Endothelial cell of umbilical vein (primary cell): Measurements from ENCODE around the gene CCNT1. TPM values are rescaled to one million over a fixed set of nuclear protein-coding genes. Genes with fewer than 3 reads are reported as not detected.

ENCODE experiments used
- Bru-seq: library from RNA; stranded (reverse); fragments of 400-500 nt; gene quantifications from one replicate; lab custom pipeline; 2021; lab: Mats Ljungman, UMichigan
- BruChase-seq, 2 experiments: library from RNA; stranded (reverse); fragments of 400-500 nt; gene quantifications; one replicate each; lab custom pipeline; 2021; lab: Mats Ljungman, UMichigan
- BruUV-seq: library from RNA; stranded (reverse); fragments of 400-500 nt; replicated peaks from 2 replicates; lab custom pipeline; 2021; lab: Mats Ljungman, UMichigan
- CTCF ChIA-PET: fragments of 300-600, 350-600 bp; sonication (Branson Sonifier 250); formaldehyde crosslinking; loops from one replicate; lab custom pipeline; 2021; ENCODE audit warnings: antibody characterized with exemption, inconsistent platforms; lab: Charles Lee
- POLR2A ChIA-PET: fragments of 300-600, 350-600 bp; sonication (Branson Sonifier 250); formaldehyde crosslinking; loops from one replicate; lab custom pipeline; 2021; ENCODE audit warnings: antibody characterized with exemption, inconsistent platforms; lab: Charles Lee
- DNase-seq: peaks from one replicate; pipeline ENCODE4 v3.0.0-alpha.2; 2011; ENCODE audit warnings: low read depth, low spot score
- FAIRE-seq: peaks from 2 replicates; lab custom pipeline; 2011; peaks lifted over from hg19 to GRCh38; lab: Jason Lieb, UNC
- H2AFZ ChIP-seq: 2 replicates; pipeline ENCODE4 v1.6.0; 2012; ENCODE audit warnings: low read depth, low read length, control low read depth, inconsistent platforms
- H3K27ac ChIP-seq: 2 replicates; pipeline ENCODE4 v1.5.1; 2011; ENCODE audit warnings: low read depth, mild to moderate bottlenecking, control low read depth, low read length, moderate library complexity; ENCODE audit not compliant: insufficient read depth
- H3K27me3 ChIP-seq, 2 experiments: 2 replicates each; pipeline versions ENCODE4 v1.6.0 to v1.6.1; 2011; ENCODE audit warnings: low read length in 2 of 2, mixed read lengths in 1 of 2; ENCODE audit not compliant: control insufficient read depth in 2 of 2, insufficient read depth in 2 of 2
- H3K36me3 ChIP-seq, 2 experiments: 2 replicates in 1 of 2; 3 replicates in 1 of 2; pipeline ENCODE4 v1.5.1; 2011; ENCODE audit warnings: low read length in 2 of 2, mild to moderate bottlenecking in 1 of 2, moderate library complexity in 1 of 2; ENCODE audit not compliant: control insufficient read depth in 2 of 2, insufficient read depth in 2 of 2; ENCODE audit errors: extremely low read depth in 1 of 2
- H3K4me1 ChIP-seq: 3 replicates; pipeline ENCODE4 v1.5.1; 2011; ENCODE audit warnings: mild to moderate bottlenecking, low read length; ENCODE audit not compliant: control insufficient read depth, insufficient read depth; ENCODE audit errors: extremely low read depth
- H3K4me2 ChIP-seq: 2 replicates; pipeline ENCODE4 v1.6.1; 2011; ENCODE audit warnings: low read length, control low read depth, mixed read lengths; ENCODE audit not compliant: insufficient read depth
- H3K4me3 ChIP-seq, 3 experiments: fragments of 200-600 bp in 1 of 3; sonication (generic), shearing (Covaris generic) in 1 of 3; replicated peaks in 1 of 3; 2 replicates each; pipeline ENCODE4 v1.5.1; 2011 to 2016; ENCODE audit warnings: control low read depth in 3 of 3, low read length in 3 of 3, mild to moderate bottlenecking in 2 of 3, inconsistent platforms in 1 of 3, low read depth in 1 of 3, moderate library complexity in 1 of 3; ENCODE audit not compliant: insufficient read depth in 1 of 3
- H3K79me2 ChIP-seq: 2 replicates; pipeline ENCODE4 v1.6.0; 2012; ENCODE audit warnings: low read length, inconsistent platforms; ENCODE audit not compliant: control insufficient read depth, insufficient read depth
- H3K9ac ChIP-seq: replicated peaks from 2 replicates; pipeline ENCODE3; 2011; ENCODE audit warnings: low read length, control low read depth; ENCODE audit not compliant: insufficient read depth; ENCODE audit errors: extremely low read depth
- H3K9me1 ChIP-seq: replicated peaks from 3 replicates; pipeline ENCODE4 v1.6.0; 2011; ENCODE audit warnings: mild to moderate bottlenecking, low read length; ENCODE audit not compliant: control insufficient read depth, insufficient read depth; ENCODE audit errors: extremely low read depth
- H3K9me3 ChIP-seq: replicated peaks from 2 replicates; pipeline ENCODE4 v1.5.1; 2012; ENCODE audit warnings: low read length, inconsistent platforms; ENCODE audit not compliant: control insufficient read depth, insufficient read depth
- H4K20me1 ChIP-seq: replicated peaks from 2 replicates; pipeline ENCODE3; 2011; ENCODE audit warnings: mild to moderate bottlenecking, low read length; ENCODE audit not compliant: control insufficient read depth, insufficient read depth; ENCODE audit errors: extremely low read depth
- CTCF ChIP-seq, 2 donors: IDR thresholded peaks; 1 replicate in 1 of 2; 2 replicates in 1 of 2; pipeline ENCODE4 v1.5.1; 2011; ENCODE audit warnings: low read length in 2 of 2, mild to moderate bottlenecking in 2 of 2, moderate library complexity in 2 of 2, control low read depth in 1 of 2, inconsistent platforms in 1 of 2, low read depth in 1 of 2; ENCODE audit not compliant: insufficient read depth in 1 of 2; ENCODE audit errors: extremely low read depth in 1 of 2
- EZH2 ChIP-seq: IDR thresholded peaks from 2 replicates; pipeline ENCODE4 v1.6.1; 2012; ENCODE audit warnings: borderline replicate concordance, low read depth, mild to moderate bottlenecking, moderate library complexity, low read length, inconsistent platforms; ENCODE audit not compliant: severe bottlenecking
- POLR2A ChIP-seq: IDR thresholded peaks from 2 replicates; pipeline ENCODE4 v1.6.1; 2012; ENCODE audit warnings: low read depth, mild to moderate bottlenecking, control low read depth, low read length
- POLR2AphosphoS5 ChIP-seq: IDR thresholded peaks from 2 replicates; pipeline ENCODE4 v1.6.1; 2012; ENCODE audit warnings: low read depth, mild to moderate bottlenecking, control low read depth, low read length, moderate library complexity; ENCODE audit not compliant: insufficient read depth
- dilution Hi-C: fragments of 300-500 bp; cut with MboI; formaldehyde crosslinking; loops from one replicate; pipeline ENCODE4 v1.15.0; 2019; ENCODE audit warnings: low sequenced_read_pairs; ENCODE audit not compliant: extremely low pct_ligation_motif_present
- intact Hi-C: fragments of 100-400 bp; cut with micrococcal nuclease; formaldehyde crosslinking; loops from one replicate; pipeline ENCODE4 v1.10.0; 2022
- long read RNA-seq: library from polyadenylated mRNA; stranded (forward); transcript quantifications from one replicate; pipeline ENCODE4 v2.0.0, GENCODE V29; 2021
- polyA minus RNA-seq, 3 experiments: library from RNA; depleted of rRNA, polyadenylated mRNA; stranded (reverse); fragments of >200 nt; gene quantifications; 1 replicate in 1 of 3; 2 replicates in 2 of 3; pipeline ENCODE4 v1.2.3, GENCODE V29; 2011
- polyA plus RNA-seq, 4 experiments: library from polyadenylated mRNA; depleted of rRNA in 3 of 4; stranded (reverse) in 3 of 4; unstranded in 1 of 4; fragments of >200 nt; gene quantifications; 2 replicates each; pipeline versions ENCODE4 v1.2.1 to v1.2.3, GENCODE V29; 2011 to 2012; ENCODE audit warnings: missing spikeins in 1 of 4
- total RNA-seq: library from RNA; stranded (reverse); gene quantifications from 2 replicates; pipeline ENCODE4 v1.2.3, GENCODE V29; 2021
- TF ChIP-seq, protein P1 (sequence below): IDR thresholded peaks from 2 replicates; pipeline ENCODE4 v1.6.1; 2011; ENCODE audit not compliant: insufficient read depth, insufficient read length

CCNT1 gene
- 33.0 and 35.1 TPM in 2 replicates for total RNA-seq
- polyA plus RNA-seq: 9.7 and 10.6 TPM in 2 replicates
- 5.9 and 6.5 TPM in 2 replicates for polyA plus RNA-seq (2011; cell fraction: cytosol; rRNA removed)
- polyA plus RNA-seq (2011; cell fraction: nucleus; rRNA removed): 34.6 and 40.6 TPM in 2 replicates
- 17.0 and 18.6 TPM in 2 replicates for polyA plus RNA-seq (2012)
- 47.9 and 72.3 TPM in 2 replicates for polyA minus RNA-seq
- polyA minus RNA-seq (2011; cell fraction: cytosol; rRNA and poly(A)+ RNA removed): 40.2 TPM
- polyA minus RNA-seq (2011; cell fraction: nucleus; rRNA and poly(A)+ RNA removed): 39.4 and 55.5 TPM in 2 replicates
- percentile 89 among the genes with signal in this experiment for Bru-seq, nascent RNA
- BruChase-seq, experiment 1, labeled RNA remaining after a 6-hour chase: percentile 81 among the genes with signal in this experiment
- percentile 97 among the genes with signal in this experiment for BruChase-seq, experiment 2, labeled RNA remaining after a 2-hour chase
- long read RNA-seq, partial matches to known transcripts: 0 of 5 reads
- long read RNA-seq, other reads (novel, unspliced or antisense): 5 of 5 reads

- H3K9me3 ChIP-seq: no peaks in the 10 kb centered on the region
- peak; percentile 100 for DNase-seq
- H3K27ac ChIP-seq: peak within 1 kb of the TSS; percentile 90
- H3K4me2 ChIP-seq: peak within 1 kb of the TSS; percentile 92
- peak within 1 kb of the TSS; percentile 98 for H3K9ac ChIP-seq
- peaks cover 42% of the 10 kb centered on the region for H3K79me2 ChIP-seq
- TF ChIP-seq EZH2: no peak
- TF ChIP-seq POLR2A: peak; percentile 61
- peak; percentile 48 for TF ChIP-seq POLR2AphosphoS5
- TF ChIP-seq, protein P1, sequence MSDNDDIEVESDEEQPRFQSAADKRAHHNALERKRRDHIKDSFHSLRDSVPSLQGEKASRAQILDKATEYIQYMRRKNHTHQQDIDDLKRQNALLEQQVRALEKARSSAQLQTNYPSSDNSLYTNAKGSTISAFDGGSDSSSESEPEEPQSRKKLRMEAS: peak; percentile 97
- TF ChIP-seq CTCF (IDR thresholded peaks at IDR 0.05; ENCODE audit: extremely low read depth in 1 of 2, insufficient read depth in 1 of 2, low read depth in 1 of 2, low read length in 2 of 2): peak; percentile 10 to 31
- peaks cover 16% of the 10 kb centered on the region for H3K4me1 ChIP-seq
- POLR2A ChIA-PET: interaction anchor here (0.9 kb wide), 1 partner anchor 34 kb away, joined by 3 read pairs; no protein-coding TSS in a partner anchor
- no peaks in the 10 kb centered on the region for H3K9me1 ChIP-seq
- FAIRE-seq: peak; percentile 98
- dilution Hi-C loops: no loop called here
- H4K20me1 ChIP-seq: no peaks in the 10 kb centered on the region
- intact Hi-C loops: loop anchor here (1.0 to 5.0 kb wide), 3 partner anchors 34 to 959 kb away; partner anchors contain the start of genes ADCY6, KANSL2 and RAPGEF3
- no TSS peak for BruUV-seq
- H3K27me3 ChIP-seq: no peaks in the 10 kb centered on the region
- peak within 1 kb of the TSS; percentile 77 for H2AFZ ChIP-seq
- CTCF ChIA-PET: no interaction called here
- peaks cover 2 to 8% of the 10 kb centered on the region in 2 experiments for H3K36me3 ChIP-seq
- H3K4me3 ChIP-seq: peak within 1 kb of the TSS; percentile 65 to 92 (median 71)
These were observed at the start of gene CCNT1 for GRCh38 chr12:48716493-48717251. Gene CCNT1 (minus strand): TSS chr12:48716707. CDS start chr12:48716675, 32 bp downstream.
